H1 (cell line): ENCODE measurements around the gene RCBTB1. TPM values are rescaled to one million over a fixed set of nuclear protein-coding genes. Genes with fewer than 3 reads are reported as not detected.

Source experiments
- CHD2 ChIP-seq: IDR thresholded peaks from 2 replicates; pipeline ENCODE4 v1.6.1; 2012; ENCODE audit warnings: low read length, improper control_type of control experiment
- CREB1 ChIP-seq: IDR thresholded peaks from 2 replicates; pipeline ENCODE4 v1.6.1; 2012; ENCODE audit warnings: inconsistent platforms
- KDM4A ChIP-seq: IDR thresholded peaks from one replicate; pipeline ENCODE4 v1.7.1; 2012; ENCODE audit warnings: low read depth, mild to moderate bottlenecking, moderate library complexity, low read length, inconsistent platforms; ENCODE audit not compliant: severe bottlenecking
- TAF1 ChIP-seq: IDR thresholded peaks from 2 replicates; pipeline ENCODE4 v1.6.1; 2011; ENCODE audit warnings: mild to moderate bottlenecking, low read depth, low read length
- polyA plus RNA-seq, 7 experiments: library from polyadenylated mRNA; depleted of rRNA in 3 of 7; stranded (reverse) in 5 of 7; unstranded in 2 of 7; fragments of >200 nt in 5 of 7; fragments of 200-250 nt in 2 of 7; gene quantifications; 1 replicate in 5 of 7; 2 replicates in 1 of 7; 4 replicates in 1 of 7; pipeline versions ENCODE4 v1.2.1 to v1.2.3, GENCODE V29; 2011 to 2013; ENCODE audit warnings: missing spikeins in 2 of 7, mixed read lengths in 2 of 7
- total RNA-seq: library from RNA; stranded (reverse); fragmentation: NEBNext Ultra II Directional; extraction: Animal tissue kit (Norgen Biotek cat#: 25700); gene quantifications from 2 replicates; pipeline ENCODE4 v1.2.1, GENCODE V29; 2021

The RCBTB1 gene
- total and polyA plus RNA-seq, 2 of the 8 experiments (the other 6 are each of a cell fraction or from before 2014, with no cell fraction given), result 13.7 to 29.8 TPM

- no peak for TF ChIP-seq TAF1
- no peak for TF ChIP-seq KDM4A
- no peak for TF ChIP-seq CREB1
- TF ChIP-seq CHD2, result no peak
These were observed 51.6 kb downstream of the RCBTB1 start (continued) for GRCh38 chr13:49533591-49534269.
